GM12865 (cell line): Measurements from ENCODE around the gene TFF1.

Experiments used
- DNase-seq: peaks from one replicate; pipeline ENCODE4 v3.0.0; 2010; ENCODE audit warnings: low read depth
- H3K4me3 ChIP-seq: 2 replicates; pipeline ENCODE4 v1.5.1; 2011; ENCODE audit warnings: mild to moderate bottlenecking, low read depth, low read length, control low read depth
- CTCF ChIP-seq: IDR thresholded peaks from 2 replicates; pipeline ENCODE4 v1.5.1; 2011; ENCODE audit warnings: low read length, control low read depth, low read depth, inconsistent platforms; ENCODE audit not compliant: insufficient read depth; ENCODE audit errors: missing control alignments

The TFF1 gene

GRCh38 chr21:42358937-42359336 is 7.4 kb downstream of the TFF1 start:
- no peak for TF ChIP-seq CTCF
- H3K4me3 ChIP-seq: no peak overlapping the region
- no peak for DNase-seq

DNA sequence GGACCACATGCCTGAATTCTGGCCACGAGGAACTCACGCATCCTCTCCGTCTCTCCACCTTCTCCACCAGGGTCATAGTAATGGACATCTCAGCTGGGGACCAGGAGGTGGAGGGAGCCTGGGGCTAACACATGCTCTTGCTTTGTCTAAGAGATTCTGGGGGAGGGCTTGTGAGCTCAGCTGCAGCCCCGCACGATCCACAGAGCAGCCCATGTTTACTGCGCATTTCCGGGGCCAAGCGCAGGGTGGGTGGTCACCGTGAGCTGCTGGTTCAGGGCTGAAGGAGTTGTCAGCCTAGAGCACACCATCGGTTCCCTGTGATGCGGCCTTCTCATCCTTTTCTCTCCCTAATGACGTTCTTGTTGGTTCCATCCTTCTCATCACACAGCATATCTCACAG is 8.1 kb downstream of the TFF1 start:
- TF ChIP-seq CTCF: no peak
- no peak overlapping the region for H3K4me3 ChIP-seq
- no peak for DNase-seq

DNA sequence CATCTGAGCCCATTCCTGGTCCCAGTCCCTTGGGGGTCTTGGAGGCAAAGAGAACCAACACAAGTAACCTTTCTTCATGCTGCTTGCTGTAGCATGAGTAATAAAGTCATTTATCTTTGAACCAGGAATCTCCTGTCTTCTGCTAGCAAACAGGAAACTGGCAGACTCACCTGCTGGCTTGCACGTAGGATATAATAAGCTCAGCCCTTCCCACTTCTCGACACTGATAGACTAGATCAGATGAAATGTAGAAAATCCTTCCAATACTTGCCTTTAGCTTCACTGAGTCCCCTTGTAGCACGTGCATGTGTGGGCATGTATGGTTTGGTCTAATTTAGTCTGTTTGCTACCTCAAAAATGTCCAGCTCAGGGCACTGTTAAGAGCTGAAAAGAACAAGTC is 9.0 kb downstream of the TFF1 start:
- no peak overlapping the region for H3K4me3 ChIP-seq
- no peak for TF ChIP-seq CTCF
- DNase-seq: no peak

GRCh38 chr21:42356650-42357049 is 9.7 kb downstream of the TFF1 start:
- DNase-seq: no peak
- no peak overlapping the region for H3K4me3 ChIP-seq
- TF ChIP-seq CTCF: no peak

GRCh38 chr21:42356046-42356445 is 10.3 kb downstream of the TFF1 start:
- no peak overlapping the region for H3K4me3 ChIP-seq
- no peak for DNase-seq
- no peak for TF ChIP-seq CTCF

- no peak for DNase-seq
- no peak overlapping the region for H3K4me3 ChIP-seq
- no peak for TF ChIP-seq CTCF
These were observed 12.7 kb downstream of the TFF1 start for GRCh38 chr21:42353623-42354022.

- DNase-seq: no peak
- TF ChIP-seq CTCF: no peak
- no peak overlapping the region for H3K4me3 ChIP-seq
These were observed 13.8 kb downstream of the TFF1 start for GRCh38 chr21:42352441-42353095.
